Measurements from ENCODE around the gene FOXJ1. TPM values are rescaled to one million over a fixed set of nuclear protein-coding genes. Genes with fewer than 3 reads are reported as not detected.

The FOXJ1 gene
- total RNA-seq, 1 experiment from 2014 or later: 0.28 TPM

DNA sequence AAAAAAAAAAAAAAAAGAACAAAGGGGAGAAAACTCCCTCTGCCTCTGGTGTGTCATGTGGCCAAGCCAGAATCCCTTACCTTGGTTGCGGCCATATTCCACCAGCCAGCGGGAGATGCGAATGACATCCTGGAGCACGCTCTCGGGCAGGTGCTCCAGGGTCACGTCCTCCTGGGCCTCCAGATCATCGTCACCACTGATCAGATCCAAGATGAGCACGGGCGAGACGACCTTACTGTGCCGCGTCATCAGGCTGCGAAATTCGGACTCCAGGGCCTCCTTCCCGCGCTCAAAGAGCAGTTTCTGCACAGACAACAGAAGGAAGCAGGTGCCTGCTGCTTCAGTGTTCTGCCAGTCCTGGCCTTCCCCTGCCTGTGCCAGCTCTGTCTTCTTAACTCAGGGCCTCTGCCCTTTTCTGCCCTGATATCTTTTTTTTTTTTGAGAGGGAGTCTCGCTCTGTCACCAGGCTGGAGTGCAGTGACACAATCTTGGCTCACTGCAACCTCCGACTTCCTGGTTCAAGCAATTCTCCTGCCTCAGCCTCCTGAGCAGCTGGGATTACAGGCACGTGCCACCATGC, 43.2 kb downstream of the FOXJ1 start:
- H3K36me3 ChIP-seq (ENCODE audit: control insufficient read depth, insufficient read depth, low read length): peaks cover 3% of the 10 kb centered on the region; the same call in 1 of the 2 replicates
- TF ChIP-seq, protein P1, sequence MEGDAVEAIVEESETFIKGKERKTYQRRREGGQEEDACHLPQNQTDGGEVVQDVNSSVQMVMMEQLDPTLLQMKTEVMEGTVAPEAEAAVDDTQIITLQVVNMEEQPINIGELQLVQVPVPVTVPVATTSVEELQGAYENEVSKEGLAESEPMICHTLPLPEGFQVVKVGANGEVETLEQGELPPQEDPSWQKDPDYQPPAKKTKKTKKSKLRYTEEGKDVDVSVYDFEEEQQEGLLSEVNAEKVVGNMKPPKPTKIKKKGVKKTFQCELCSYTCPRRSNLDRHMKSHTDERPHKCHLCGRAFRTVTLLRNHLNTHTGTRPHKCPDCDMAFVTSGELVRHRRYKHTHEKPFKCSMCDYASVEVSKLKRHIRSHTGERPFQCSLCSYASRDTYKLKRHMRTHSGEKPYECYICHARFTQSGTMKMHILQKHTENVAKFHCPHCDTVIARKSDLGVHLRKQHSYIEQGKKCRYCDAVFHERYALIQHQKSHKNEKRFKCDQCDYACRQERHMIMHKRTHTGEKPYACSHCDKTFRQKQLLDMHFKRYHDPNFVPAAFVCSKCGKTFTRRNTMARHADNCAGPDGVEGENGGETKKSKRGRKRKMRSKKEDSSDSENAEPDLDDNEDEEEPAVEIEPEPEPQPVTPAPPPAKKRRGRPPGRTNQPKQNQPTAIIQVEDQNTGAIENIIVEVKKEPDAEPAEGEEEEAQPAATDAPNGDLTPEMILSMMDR (IDR thresholded peaks at IDR 0.05): no peak
- TF ChIP-seq TCF7L2 (IDR thresholded peaks at IDR 0.05; ENCODE audit: low read depth, low read length): no peak
- no peak for TF ChIP-seq POLR2AphosphoS5 (IDR thresholded peaks at IDR 0.05; ENCODE audit: low read depth, low read length)
- no peak for TF ChIP-seq SIN3A (IDR thresholded peaks at IDR 0.05; ENCODE audit: borderline replicate concordance, insufficient read depth, low read depth, low read length)
- TF ChIP-seq, protein P2, sequence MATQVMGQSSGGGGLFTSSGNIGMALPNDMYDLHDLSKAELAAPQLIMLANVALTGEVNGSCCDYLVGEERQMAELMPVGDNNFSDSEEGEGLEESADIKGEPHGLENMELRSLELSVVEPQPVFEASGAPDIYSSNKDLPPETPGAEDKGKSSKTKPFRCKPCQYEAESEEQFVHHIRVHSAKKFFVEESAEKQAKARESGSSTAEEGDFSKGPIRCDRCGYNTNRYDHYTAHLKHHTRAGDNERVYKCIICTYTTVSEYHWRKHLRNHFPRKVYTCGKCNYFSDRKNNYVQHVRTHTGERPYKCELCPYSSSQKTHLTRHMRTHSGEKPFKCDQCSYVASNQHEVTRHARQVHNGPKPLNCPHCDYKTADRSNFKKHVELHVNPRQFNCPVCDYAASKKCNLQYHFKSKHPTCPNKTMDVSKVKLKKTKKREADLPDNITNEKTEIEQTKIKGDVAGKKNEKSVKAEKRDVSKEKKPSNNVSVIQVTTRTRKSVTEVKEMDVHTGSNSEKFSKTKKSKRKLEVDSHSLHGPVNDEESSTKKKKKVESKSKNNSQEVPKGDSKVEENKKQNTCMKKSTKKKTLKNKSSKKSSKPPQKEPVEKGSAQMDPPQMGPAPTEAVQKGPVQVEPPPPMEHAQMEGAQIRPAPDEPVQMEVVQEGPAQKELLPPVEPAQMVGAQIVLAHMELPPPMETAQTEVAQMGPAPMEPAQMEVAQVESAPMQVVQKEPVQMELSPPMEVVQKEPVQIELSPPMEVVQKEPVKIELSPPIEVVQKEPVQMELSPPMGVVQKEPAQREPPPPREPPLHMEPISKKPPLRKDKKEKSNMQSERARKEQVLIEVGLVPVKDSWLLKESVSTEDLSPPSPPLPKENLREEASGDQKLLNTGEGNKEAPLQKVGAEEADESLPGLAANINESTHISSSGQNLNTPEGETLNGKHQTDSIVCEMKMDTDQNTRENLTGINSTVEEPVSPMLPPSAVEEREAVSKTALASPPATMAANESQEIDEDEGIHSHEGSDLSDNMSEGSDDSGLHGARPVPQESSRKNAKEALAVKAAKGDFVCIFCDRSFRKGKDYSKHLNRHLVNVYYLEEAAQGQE (IDR thresholded peaks at IDR 0.05; ENCODE audit: insufficient read depth in 1 of 2, low read depth in 2 of 2, low read length in 1 of 2): no peak
- POLR2A ChIA-PET: no interaction called here
- CTCF ChIA-PET: no interaction called here
- BruUV-seq (replicated peaks): no TSS peak
- intact Hi-C loops (cut with micrococcal nuclease; ENCODE audit: unreplicated experiment) (no loop called here), in situ Hi-C loops (cut with HindIII; ENCODE audit: low pct_unique_long_range_greater_than_20kb, low sequenced_read_pairs) (no loop called here)
- H3K27me3 ChIP-seq (ENCODE audit: control insufficient read depth, insufficient read depth, low read length): no peaks in the 10 kb centered on the region
- DNase-seq (ENCODE audit: low read depth, low spot score): no peak
- no peak for ATAC-seq
- no peak overlapping the region for H3K27ac ChIP-seq (ENCODE audit: low read length)
- no peak overlapping the region for H3K4me3 ChIP-seq (ENCODE audit: low read depth in 2 of 2, low read length in 2 of 2)
- peaks cover 4% of the 10 kb centered on the region for H3K4me1 ChIP-seq (ENCODE audit: control insufficient read depth, insufficient read depth, low read length)
- H3K9me3 ChIP-seq (ENCODE audit: control insufficient read depth, insufficient read depth, low read depth, low read length): no peaks in the 10 kb centered on the region

DNA sequence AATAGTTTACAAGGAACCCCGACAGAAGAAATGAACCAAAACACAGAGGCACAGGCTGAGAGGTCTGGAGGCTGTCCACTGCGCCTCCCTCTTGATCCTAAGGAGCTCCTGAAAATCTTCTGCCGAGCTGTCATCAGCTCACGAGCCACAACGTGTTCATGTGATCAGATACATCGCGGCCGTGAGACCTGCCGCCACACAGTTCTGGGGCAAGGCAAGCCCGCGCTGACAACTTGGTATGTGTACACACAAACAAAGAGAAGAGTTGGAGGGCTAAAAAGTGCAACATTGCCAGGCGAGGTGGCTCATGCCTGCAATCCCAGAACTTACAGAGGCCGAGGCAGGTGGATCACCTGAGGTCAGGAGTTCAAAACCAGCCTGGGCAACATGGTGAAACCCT, 45.1 kb downstream of the FOXJ1 start:
- CTCF ChIA-PET: no interaction called here
- in situ Hi-C loops (cut with HindIII; ENCODE audit: low pct_unique_long_range_greater_than_20kb, low sequenced_read_pairs): no loop called here
- H3K36me3 ChIP-seq (ENCODE audit: control insufficient read depth, insufficient read depth, low read length): peaks cover under 1% of the 10 kb centered on the region; the same call in 1 of the 2 replicates

More for the DNA sequence above, 45.1 kb downstream of the FOXJ1 start:
- DNase-seq (ENCODE audit: low read depth, low spot score) (no peak), ATAC-seq (no peak)
- H3K27ac ChIP-seq (ENCODE audit: low read length): no peak overlapping the region
- intact Hi-C loops (cut with micrococcal nuclease; ENCODE audit: unreplicated experiment): no loop called here
- POLR2A ChIA-PET: interaction anchor here (0.7 kb wide), 1 partner anchor 353 kb away, joined by 15 read pairs; no protein-coding TSS in a partner anchor
- H3K4me3 ChIP-seq (ENCODE audit: low read depth in 2 of 2, low read length in 2 of 2): no peak overlapping the region
- TF ChIP-seq, protein P2 (IDR thresholded peaks at IDR 0.05; ENCODE audit: insufficient read depth in 1 of 2, low read depth in 2 of 2, low read length in 1 of 2): no peak
- TF ChIP-seq SIN3A (IDR thresholded peaks at IDR 0.05; ENCODE audit: borderline replicate concordance, insufficient read depth, low read depth, low read length) (no peak), POLR2AphosphoS5 (IDR thresholded peaks at IDR 0.05; ENCODE audit: low read depth, low read length) (no peak), TCF7L2 (IDR thresholded peaks at IDR 0.05; ENCODE audit: low read depth, low read length) (no peak)
- TF ChIP-seq, protein P1 (IDR thresholded peaks at IDR 0.05): no peak
- no TSS peak for BruUV-seq (replicated peaks)
- H3K27me3 ChIP-seq (ENCODE audit: control insufficient read depth, insufficient read depth, low read length): no peaks in the 10 kb centered on the region
- no peaks in the 10 kb centered on the region for H3K4me1 ChIP-seq (ENCODE audit: control insufficient read depth, insufficient read depth, low read length)
- no peaks in the 10 kb centered on the region for H3K9me3 ChIP-seq (ENCODE audit: control insufficient read depth, insufficient read depth, low read depth, low read length)

All from Panc1 (cell line).